COLO668 (cell line): ENCODE data around the gene OR2AT4.

Source experiments
- DNase-seq: peaks from one replicate; lab custom pipeline; 2025; ENCODE audit not compliant: unreplicated experiment; lab: John Stamatoyannopoulos, UW

OR2AT4 gene

DNA sequence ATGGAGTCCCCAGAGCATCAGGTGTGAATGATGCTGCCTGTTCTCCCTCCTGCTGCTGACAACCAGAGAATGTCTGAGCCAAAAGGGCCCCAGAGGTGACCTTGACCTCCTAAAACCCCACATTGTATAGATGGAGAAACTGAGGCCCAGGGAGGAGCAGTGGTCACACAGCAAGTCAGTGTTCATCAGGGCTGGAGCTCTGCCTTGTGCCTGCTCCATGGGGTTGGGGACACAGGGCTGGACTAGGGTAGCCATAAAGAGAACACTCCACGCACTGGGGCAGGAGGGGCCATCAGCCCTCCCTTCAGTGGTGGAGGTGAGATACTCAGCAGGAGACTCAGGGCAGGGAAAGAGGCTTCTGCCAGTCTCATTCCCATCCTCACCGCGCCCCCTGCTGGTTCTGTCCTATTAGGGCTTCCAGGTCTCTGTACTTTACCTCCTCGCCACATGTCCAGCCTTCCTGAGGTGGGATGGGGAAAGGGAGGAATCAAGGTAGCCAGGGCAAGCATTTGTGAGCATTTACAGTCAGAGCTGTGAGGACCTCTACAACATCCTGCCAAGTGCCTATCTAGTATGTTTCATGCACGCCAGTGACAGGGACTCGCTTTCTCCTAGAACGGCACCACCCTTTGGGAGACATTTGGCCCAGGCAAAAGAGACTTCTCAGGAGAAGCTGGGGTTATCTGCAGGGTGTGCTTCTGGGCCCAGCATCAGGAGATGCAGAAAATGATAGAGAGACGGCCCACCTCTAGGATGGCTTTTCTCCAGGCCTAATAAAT is 64.7 kb downstream of the OR2AT4 start:
- peak; percentile 63 for DNase-seq
